Natural killer cell treated with Interleukin-12 subunit alpha and Interleukin-12 subunit beta and Interleukin-15 and Interleukin-18, amount 100 ng/mL, for 72 hours (primary cell): Measurements from ENCODE around the gene EPHA6. TPM values are rescaled to one million over a fixed set of nuclear protein-coding genes. Genes with fewer than 3 reads are reported as not detected.
"Not testable (repeated sequence)": the region's sequence is repeated elsewhere in the genome, so short reads cannot be mapped to it uniquely, and the experiment has no call there.

Source experiments
- ATAC-seq, 2 donors: fragments of 150-1000 bp; cut with Tn5 transposase in 1 of 2; sonication (Bioruptor Pico), chemical (Tn5 transposase) in 1 of 2; 2 replicates each; pipeline ENCODE4 v1.10.0; 2021
- DNase-seq: peaks from one replicate; pipeline ENCODE4 v3.0.0; 2022; ENCODE audit warnings: low spot score
- H3K27ac Mint-ChIP-seq, 2 donors: 1 replicate in 1 of 2; 2 replicates in 1 of 2; pipeline ENCODE4 v1.8.0; 2022; ENCODE audit warnings: mixed read lengths in 2 of 2, mild to moderate bottlenecking in 1 of 2, moderate library complexity in 1 of 2
- H3K27me3 Mint-ChIP-seq, 2 donors: 1 replicate in 1 of 2; 2 replicates in 1 of 2; pipeline ENCODE4 v1.8.0; 2022; ENCODE audit warnings: mixed read lengths in 2 of 2
- H3K36me3 Mint-ChIP-seq: one replicate; pipeline ENCODE4 v1.8.0; 2022; ENCODE audit warnings: mixed read lengths
- H3K4me1 Mint-ChIP-seq, 2 donors: 1 replicate in 1 of 2; 2 replicates in 1 of 2; pipeline ENCODE4 v1.8.0; 2022; ENCODE audit warnings: low read depth in 2 of 2, mixed read lengths in 2 of 2, mild to moderate bottlenecking in 1 of 2
- H3K4me3 Mint-ChIP-seq: one replicate; pipeline ENCODE4 v1.8.0; 2022; ENCODE audit warnings: mixed read lengths
- H3K9me3 Mint-ChIP-seq: 2 replicates; pipeline ENCODE4 v1.8.0; 2022; ENCODE audit warnings: mixed read lengths
- total RNA-seq, 2 donors: library from RNA; stranded (reverse); gene quantifications; one replicate each; pipeline ENCODE4 v1.2.3, GENCODE V29; 2022

The EPHA6 gene
- total RNA-seq, 2 donors from 2014 or later: not detected

DNA sequence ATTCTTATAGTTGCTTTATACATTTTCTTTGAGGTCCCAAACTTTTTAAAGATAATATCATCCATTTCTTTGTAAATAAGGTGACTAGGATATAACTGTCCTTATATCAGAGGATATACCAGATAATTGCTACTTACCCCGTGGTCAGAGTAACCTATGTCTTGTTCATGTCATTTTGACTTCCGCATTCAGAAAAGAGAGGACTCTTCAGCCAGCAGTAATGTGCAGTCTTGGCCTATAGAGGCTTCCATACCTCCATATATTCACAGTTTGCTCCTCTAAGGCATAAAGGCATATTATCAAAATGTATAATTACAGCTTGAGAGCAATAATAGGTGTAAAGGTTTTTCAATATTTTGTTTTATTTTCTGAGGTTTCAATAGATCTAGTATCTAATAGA, 38.5 kb downstream of the EPHA6 start:
- DNase-seq: no peak
- Mint-ChIP-seq H3K36me3 (peaks cover 4% of the 10 kb centered on the region), H3K27me3 (no peaks in the 10 kb centered on the region), H3K27ac (no peak overlapping the region), H3K9me3 (peaks cover 16% of the 10 kb centered on the region), H3K4me3 (no peak overlapping the region), H3K4me1 (no peaks in the 10 kb centered on the region)
- no peak for ATAC-seq

DNA sequence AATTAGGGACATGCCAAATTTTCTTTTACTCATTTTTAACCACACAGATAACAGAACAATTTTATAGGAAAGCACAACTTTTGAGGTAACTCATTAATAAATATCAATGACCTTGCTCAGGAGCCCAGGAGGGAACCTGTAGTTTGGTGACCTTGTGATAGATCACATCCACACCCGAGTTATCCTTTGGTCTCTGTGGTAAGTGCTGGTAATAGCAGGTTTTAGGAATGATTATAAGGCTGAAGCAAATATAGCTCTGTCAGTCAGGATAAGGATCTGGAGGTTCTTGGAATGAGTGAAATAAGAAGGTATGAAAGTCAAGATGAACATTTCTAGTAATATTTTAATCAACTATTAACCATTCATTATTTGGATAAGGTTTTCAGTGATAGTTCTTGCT, 46.5 kb downstream of the EPHA6 start:
- H3K4me3 Mint-ChIP-seq: no peak overlapping the region
- H3K36me3 Mint-ChIP-seq: no peaks in the 10 kb centered on the region
- DNase-seq (no peak), ATAC-seq (no peak)
- peaks cover 9% of the 10 kb centered on the region for H3K9me3 Mint-ChIP-seq
- no peaks in the 10 kb centered on the region for H3K4me1 Mint-ChIP-seq
- no peak overlapping the region for H3K27ac Mint-ChIP-seq
- H3K27me3 Mint-ChIP-seq: no peaks in the 10 kb centered on the region

DNA sequence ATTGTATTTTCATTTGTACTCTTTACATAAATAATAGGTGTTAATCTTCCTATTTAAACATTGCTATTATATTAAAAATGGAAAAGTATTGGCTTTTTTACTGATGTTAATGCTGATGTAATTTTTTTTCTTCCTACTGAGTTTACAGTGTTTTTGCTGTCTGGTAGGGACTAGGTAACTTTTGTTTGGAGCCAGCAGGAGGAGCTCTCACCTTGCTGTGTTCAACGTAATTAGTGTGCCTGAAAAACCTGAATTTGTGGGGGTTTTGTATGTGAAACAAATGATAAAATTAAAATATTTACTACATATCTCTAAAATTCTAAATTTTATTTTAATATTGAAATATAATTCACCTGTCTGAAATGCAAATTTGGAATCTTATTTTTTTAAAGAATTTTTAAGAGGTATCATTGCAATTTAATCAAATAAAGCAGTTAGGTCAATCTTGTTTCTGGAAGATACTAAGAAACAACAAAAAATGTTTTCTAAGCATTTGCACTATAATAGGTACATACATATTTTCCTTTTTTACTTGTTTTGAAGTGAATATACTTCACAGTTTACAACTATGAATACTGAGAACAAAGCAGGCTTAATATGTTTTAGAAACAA, 48.8 kb downstream of the EPHA6 start:
- ATAC-seq (no peak), DNase-seq (no peak)
- Mint-ChIP-seq H3K9me3 (peaks cover 4% of the 10 kb centered on the region), H3K36me3 (no peaks in the 10 kb centered on the region), H3K27me3 (no peaks in the 10 kb centered on the region), H3K4me3 (no peak overlapping the region), H3K4me1 (no peaks in the 10 kb centered on the region), H3K27ac (no peak overlapping the region)

DNA sequence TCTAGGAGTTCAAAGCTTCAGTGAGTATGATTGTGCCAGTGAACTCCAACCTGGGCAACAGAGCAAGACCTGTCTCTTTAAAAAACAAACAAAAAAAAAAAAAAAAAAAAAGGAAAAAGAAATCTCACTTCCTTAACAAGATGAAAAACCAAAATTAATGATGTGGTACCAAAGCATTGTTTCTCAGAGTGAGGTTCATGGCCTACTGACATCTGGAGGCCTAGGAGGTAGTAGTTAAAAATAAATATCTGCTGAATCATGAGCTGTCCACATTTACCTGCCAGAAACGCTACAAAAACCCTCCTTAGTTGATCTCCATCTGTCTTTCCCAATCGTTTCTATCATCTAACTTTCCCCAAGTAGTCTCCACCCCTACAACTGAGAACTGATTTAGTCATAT, 51.2 kb downstream of the EPHA6 start:
- Mint-ChIP-seq H3K9me3 (no peaks in the 10 kb centered on the region), H3K27ac (no peak overlapping the region), H3K27me3 (no peaks in the 10 kb centered on the region), H3K4me3 (no peak overlapping the region), H3K36me3 (no peaks in the 10 kb centered on the region), H3K4me1 (no peaks in the 10 kb centered on the region)
- no peak for ATAC-seq
- DNase-seq: no peak

DNA sequence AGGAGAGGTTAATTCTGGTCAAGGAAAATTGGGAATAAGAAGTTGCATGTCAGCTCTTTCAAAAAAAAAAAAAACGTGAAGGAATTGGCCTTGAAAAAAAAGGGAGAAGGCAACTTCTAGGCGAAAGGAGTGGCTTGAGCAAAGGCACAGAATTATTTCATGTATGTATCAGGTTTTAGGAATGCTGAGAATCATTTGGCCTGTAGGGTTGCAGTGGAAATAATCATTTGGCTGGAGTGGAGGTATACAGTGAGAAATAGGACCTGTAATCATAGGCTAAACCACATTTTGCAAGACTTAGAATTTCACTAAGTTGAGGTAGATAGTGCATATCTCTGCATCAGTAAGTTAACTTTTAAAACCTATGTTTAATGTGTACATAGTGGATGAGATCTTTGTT, 54.9 kb downstream of the EPHA6 start:
- no peak for DNase-seq
- Mint-ChIP-seq H3K27me3 (no peaks in the 10 kb centered on the region), H3K27ac (no peak overlapping the region), H3K4me1 (no peaks in the 10 kb centered on the region), H3K4me3 (no peak overlapping the region), H3K36me3 (no peaks in the 10 kb centered on the region), H3K9me3 (no peaks in the 10 kb centered on the region)
- ATAC-seq: no peak

DNA sequence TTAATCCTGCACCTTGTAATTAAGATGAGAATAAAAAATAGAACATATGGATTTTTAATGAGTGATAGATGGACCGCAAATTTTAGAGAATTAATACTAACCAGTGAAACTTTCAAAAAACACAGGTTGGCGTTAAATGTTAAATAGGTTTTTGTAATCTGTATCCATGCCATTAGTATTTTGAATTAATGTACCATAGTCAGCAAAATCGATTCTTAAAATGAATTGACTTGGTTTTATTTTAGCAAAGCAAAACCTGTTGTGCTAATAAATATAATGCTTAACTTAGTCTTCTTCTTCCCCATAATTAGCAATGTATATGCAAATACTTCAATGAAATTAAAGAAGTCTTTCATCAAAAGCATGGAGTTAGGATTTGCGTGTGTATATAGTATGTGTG, 63.1 kb downstream of the EPHA6 start:
- no peaks in the 10 kb centered on the region for H3K27me3 Mint-ChIP-seq
- DNase-seq (no peak), ATAC-seq (no peak)
- H3K9me3 Mint-ChIP-seq: peaks cover 19% of the 10 kb centered on the region
- H3K4me1 Mint-ChIP-seq: no peaks in the 10 kb centered on the region
- no peak overlapping the region for H3K27ac Mint-ChIP-seq
- H3K36me3 Mint-ChIP-seq: no peaks in the 10 kb centered on the region
- no peak overlapping the region for H3K4me3 Mint-ChIP-seq

DNA sequence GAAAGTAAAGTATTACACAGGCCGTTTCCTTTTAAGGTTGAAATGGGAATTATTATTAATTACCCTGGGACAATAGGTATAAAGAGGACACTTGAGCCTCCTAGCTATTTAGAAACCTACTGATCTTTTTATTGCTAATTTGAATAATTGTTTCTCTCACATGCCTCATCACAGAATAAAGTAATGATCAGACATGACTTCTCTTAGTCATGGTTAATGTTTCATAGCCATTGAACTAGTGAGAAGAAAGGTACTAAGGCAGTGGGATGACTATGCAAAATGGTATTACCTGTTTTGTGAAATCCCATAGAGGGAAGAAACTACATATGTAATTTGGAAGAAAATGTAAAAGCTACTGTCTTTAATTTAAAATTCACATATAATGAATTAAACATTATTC, 85.6 kb downstream of the EPHA6 start:
- Mint-ChIP-seq H3K27me3 (no peaks in the 10 kb centered on the region), H3K27ac (no peak overlapping the region), H3K36me3 (no peaks in the 10 kb centered on the region), H3K4me3 (no peak overlapping the region), H3K9me3 (peaks cover 15% of the 10 kb centered on the region), H3K4me1 (no peaks in the 10 kb centered on the region)
- DNase-seq (no peak), ATAC-seq (no peak)

DNA sequence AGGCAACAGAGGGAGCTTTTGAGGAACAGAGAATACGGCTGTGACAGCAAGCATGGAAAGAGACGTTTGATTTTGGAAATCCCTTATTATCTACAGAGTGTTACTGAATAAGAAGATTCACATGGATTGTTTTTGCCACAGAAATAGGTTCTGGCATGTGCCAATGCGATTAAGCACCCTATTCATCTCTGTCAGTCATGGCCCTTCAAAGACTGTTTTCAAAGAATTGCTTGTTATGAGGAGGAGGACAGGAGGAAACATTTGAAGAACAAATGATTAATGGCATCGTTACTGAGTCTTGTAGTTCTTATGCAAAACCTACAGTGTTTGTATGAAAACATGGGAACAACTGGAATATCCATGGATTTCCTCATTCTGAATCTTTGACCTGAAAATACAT, 86.2 kb downstream of the EPHA6 start:
- Mint-ChIP-seq H3K4me1 (no peaks in the 10 kb centered on the region), H3K4me3 (no peak overlapping the region), H3K27ac (no peak overlapping the region), H3K36me3 (no peaks in the 10 kb centered on the region), H3K9me3 (peaks cover 15% of the 10 kb centered on the region), H3K27me3 (no peaks in the 10 kb centered on the region)
- DNase-seq: no peak
- ATAC-seq: no peak

DNA sequence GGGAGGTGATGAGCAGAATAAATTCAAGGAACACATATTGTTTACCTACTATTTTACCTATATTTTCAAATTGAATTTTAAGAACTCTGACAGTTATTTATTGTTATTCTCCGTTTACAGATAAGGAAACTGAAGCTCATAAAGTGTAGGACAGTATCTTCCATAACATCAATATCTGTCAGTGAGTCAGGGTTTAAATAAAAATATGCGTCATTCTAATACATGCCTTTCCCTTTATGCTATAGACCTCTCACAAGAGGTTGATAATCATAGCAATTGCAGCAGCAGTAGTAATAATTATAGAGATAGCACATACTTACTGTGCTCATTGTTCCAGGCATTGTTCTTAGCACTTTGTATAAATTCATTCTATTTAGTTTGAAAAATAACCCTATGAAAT, 101.1 kb downstream of the EPHA6 start:
- DNase-seq (no peak), ATAC-seq (no peak)
- H3K4me3 Mint-ChIP-seq: no peak overlapping the region
- no peaks in the 10 kb centered on the region for H3K27me3 Mint-ChIP-seq
- H3K36me3 Mint-ChIP-seq: no peaks in the 10 kb centered on the region
- H3K9me3 Mint-ChIP-seq: peaks cover 9% of the 10 kb centered on the region
- no peak overlapping the region for H3K27ac Mint-ChIP-seq
- no peaks in the 10 kb centered on the region for H3K4me1 Mint-ChIP-seq

DNA sequence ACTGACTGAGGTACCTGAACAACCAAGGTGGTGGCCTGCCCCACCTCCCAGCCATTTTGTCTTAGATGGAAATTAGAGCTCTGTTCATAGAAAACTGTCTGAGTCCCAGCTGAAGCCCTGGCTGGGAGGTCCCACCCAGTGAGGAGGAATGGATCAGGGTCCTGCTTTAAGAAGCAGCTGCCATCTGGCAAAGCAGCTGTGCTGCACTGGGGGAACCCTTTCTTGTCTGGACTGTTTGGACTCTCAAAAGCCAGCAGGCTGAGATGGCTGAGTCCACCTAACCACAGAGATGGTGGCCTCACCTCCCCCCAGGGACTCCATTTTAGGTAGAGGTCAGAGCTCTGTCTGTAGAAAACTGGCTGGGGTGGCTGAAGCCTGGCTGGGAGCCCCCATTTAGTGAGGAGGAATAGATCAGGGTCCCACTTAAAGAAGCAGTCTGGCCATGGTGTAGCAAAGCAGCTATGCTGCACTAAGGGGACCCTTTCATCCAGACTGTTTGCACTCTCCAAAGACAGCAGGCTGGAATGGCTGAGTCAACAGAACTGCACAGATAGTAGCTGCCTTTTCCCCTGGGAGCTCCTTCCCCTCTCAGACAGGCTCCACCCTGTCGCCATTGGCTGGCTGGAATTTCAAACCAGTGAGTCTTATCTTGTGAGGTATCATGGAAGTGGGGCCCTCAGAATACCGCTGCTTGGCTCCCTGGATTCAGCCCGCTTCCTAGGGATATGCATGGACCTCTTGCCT, 116.9 kb downstream of the EPHA6 start:
- no peaks in the 10 kb centered on the region for H3K27me3 Mint-ChIP-seq
- DNase-seq (no peak), ATAC-seq (no peak)
- H3K27ac Mint-ChIP-seq: no peak overlapping the region
- H3K4me1 Mint-ChIP-seq: no peaks in the 10 kb centered on the region
- H3K4me3 Mint-ChIP-seq: no peak overlapping the region
- peaks cover 15% of the 10 kb centered on the region for H3K36me3 Mint-ChIP-seq
- peaks cover 10% of the 10 kb centered on the region for H3K9me3 Mint-ChIP-seq

DNA sequence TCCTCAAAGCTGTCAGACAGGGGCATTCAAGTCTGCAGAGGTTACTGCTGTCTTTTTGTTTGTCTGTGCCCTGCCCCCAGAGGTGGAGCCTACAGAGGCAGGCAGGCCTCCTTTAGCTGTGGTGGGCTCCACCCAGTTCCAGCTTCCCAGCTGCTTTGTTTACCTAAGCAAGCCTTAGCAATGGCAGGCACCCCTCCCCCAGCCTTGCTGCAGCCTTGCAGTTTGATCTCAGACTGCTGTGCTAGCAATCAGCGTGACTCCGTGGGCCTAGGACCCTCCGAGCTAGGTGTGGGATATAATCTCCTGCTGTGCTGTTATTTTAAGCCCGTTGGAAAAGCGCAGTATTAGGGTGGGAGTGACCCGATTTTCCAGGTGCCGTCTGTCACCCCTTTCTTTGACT, 127.7 kb downstream of the EPHA6 start:
- H3K36me3 Mint-ChIP-seq, H3K27ac Mint-ChIP-seq, ATAC-seq, H3K4me1 Mint-ChIP-seq, H3K27me3 Mint-ChIP-seq, DNase-seq, H3K4me3 Mint-ChIP-seq: not testable (repeated sequence)
- peaks cover 16% of the 10 kb centered on the region for H3K9me3 Mint-ChIP-seq

DNA sequence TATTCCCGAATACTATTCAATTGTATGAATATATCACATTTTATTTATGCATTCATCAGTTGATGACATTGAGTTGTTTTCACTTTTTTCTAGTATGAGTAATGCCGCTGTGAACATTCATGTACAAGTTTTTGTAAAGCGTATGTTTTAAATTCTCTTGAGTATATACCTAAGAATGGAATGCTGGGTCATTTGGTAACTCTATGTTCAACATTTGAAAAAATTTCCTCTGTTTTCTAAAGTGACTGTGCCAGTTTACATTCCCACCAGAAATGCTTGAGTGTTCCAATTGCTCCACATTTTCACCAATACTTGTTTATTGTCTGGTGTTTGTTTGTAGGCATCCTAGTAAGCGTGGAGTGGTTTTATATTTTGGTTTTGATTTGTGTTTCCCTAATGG, 144.5 kb downstream of the EPHA6 start:
- Mint-ChIP-seq H3K36me3 (peaks cover 4% of the 10 kb centered on the region), H3K27me3 (no peaks in the 10 kb centered on the region), H3K4me1 (no peaks in the 10 kb centered on the region), H3K27ac (no peak overlapping the region), H3K9me3 (peaks cover 19% of the 10 kb centered on the region), H3K4me3 (no peak overlapping the region)
- DNase-seq (no peak), ATAC-seq (no peak)

DNA sequence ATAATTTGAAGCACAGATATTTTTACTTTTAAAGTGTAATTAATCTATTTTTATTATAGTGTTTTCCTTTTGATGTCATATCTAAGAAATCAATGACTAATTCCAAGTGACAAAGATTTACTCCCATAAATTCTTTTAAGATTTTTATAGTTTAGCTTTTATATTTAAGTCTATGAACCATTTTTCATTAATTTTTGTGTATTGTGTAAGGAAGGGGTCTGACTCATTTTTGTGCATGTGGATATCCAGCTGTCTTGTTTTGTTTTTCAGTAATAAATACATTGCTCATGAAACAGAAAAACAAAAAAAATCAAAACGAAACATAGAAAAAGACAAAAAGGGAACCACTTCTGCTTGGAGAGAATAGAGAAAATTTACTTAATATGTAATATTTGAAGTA, 145.1 kb downstream of the EPHA6 start:
- Mint-ChIP-seq H3K4me1 (no peaks in the 10 kb centered on the region), H3K27me3 (no peaks in the 10 kb centered on the region), H3K4me3 (no peak overlapping the region), H3K9me3 (peaks cover 14% of the 10 kb centered on the region), H3K36me3 (peaks cover 4% of the 10 kb centered on the region), H3K27ac (no peak overlapping the region)
- DNase-seq: no peak
- no peak for ATAC-seq

DNA sequence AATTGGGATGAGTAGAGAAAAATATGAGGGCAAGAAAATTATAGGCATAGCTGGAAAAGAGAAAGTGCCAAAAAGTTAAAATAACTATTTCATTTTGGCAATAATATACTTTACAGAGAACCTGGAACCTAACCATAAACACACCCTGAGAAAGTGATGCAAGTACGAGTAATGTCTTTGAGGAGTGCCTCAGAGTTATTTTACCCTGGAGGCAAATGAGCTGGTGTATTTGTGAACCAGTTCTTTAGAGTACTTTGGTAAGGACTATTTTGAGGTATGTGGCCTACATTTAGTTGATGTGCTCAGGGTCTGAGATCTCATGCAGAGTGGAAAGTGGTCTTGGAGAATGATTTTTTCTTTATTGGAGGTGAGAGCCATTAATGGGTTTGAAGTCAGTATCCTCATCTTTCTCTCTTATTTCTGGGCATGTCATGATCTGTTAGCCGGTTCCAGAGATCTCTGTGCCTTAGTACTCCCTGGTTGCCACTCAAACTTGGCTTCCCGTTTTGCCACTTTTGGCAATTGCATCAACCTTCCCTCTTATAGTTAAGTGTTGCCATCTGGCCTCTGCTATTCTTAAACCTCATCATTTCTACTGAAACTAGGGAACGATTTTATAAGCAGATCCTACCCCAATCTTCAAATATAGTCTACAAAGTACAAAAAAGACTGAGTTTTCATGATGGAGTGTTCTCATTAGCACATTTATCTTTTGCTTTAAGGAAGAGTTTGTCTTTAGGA, 145.7 kb downstream of the EPHA6 start:
- DNase-seq (no peak), ATAC-seq (no peak)
- Mint-ChIP-seq H3K27me3 (no peaks in the 10 kb centered on the region), H3K27ac (no peak overlapping the region), H3K36me3 (peaks cover 4% of the 10 kb centered on the region), H3K4me1 (no peaks in the 10 kb centered on the region), H3K4me3 (no peak overlapping the region), H3K9me3 (peaks cover 14% of the 10 kb centered on the region)
